IMR-90 (cell line): ENCODE results near the gene SLN. TPM values are rescaled to one million over a fixed set of nuclear protein-coding genes. Genes with fewer than 3 reads are reported as not detected.

Experiments
- ATAC-seq: fragments of 200-7000 bp; cut with Tn5 transposase; 2 replicates; pipeline ENCODE4 v1.9.1; 2020; ENCODE audit warnings: low read depth, mild to moderate bottlenecking, moderate library complexity
- BruUV-seq: library from RNA; stranded (reverse); fragments of 400-500 nt; replicated peaks from 2 replicates; lab custom pipeline; 2021; lab: Mats Ljungman, UMichigan
- CTCF ChIA-PET: fragments of 300-600 bp; formaldehyde crosslinking; extraction: SDS; loops from one replicate; lab custom pipeline; 2021; ENCODE audit warnings: antibody characterized with exemption; lab: Yijun Ruan, JAX
- POLR2A ChIA-PET: fragments of 300-600 bp; sonication (Branson Sonifier 250); formaldehyde crosslinking; loops from one replicate; lab custom pipeline; 2022; ENCODE audit warnings: antibody characterized with exemption; ENCODE audit not compliant: unreplicated experiment; lab: Charles Lee
- DNase-seq: peaks from one replicate; pipeline ENCODE4 v3.0.0; 2013
- H2AFZ ChIP-seq: replicated peaks from 2 replicates; pipeline ENCODE3; 2013; ENCODE audit warnings: low read length, mild to moderate bottlenecking; ENCODE audit not compliant: poor library complexity
- H2AK5ac ChIP-seq: 2 replicates; pipeline ENCODE4 v1.6.1; 2013; ENCODE audit warnings: low read depth, low read length, inconsistent platforms
- H2AK9ac ChIP-seq: replicated peaks from 2 replicates; pipeline ENCODE3; 2013; ENCODE audit warnings: mild to moderate bottlenecking, low read depth, low read length, moderate library complexity; ENCODE audit not compliant: poor library complexity
- H2BK120ac ChIP-seq: 2 replicates; pipeline ENCODE4 v1.6.1; 2013; ENCODE audit warnings: low read depth, low read length, inconsistent platforms
- H2BK15ac ChIP-seq: 3 replicates; pipeline ENCODE4 v1.6.1; 2013; ENCODE audit warnings: low read depth, low read length, inconsistent platforms
- H2BK20ac ChIP-seq: 2 replicates; pipeline ENCODE4 v1.6.1; 2013; ENCODE audit warnings: low read depth, mild to moderate bottlenecking, inconsistent platforms, low read length, moderate library complexity
- H2BK5ac ChIP-seq: 2 replicates; pipeline ENCODE4 v1.6.1; 2013; ENCODE audit warnings: mild to moderate bottlenecking, low read depth, low read length, inconsistent platforms; ENCODE audit not compliant: poor library complexity, severe bottlenecking
- H3K14ac ChIP-seq: replicated peaks from 2 replicates; pipeline ENCODE4 v1.6.1; 2013; ENCODE audit warnings: low read depth, low read length, inconsistent platforms
- H3K18ac ChIP-seq: 2 replicates; pipeline ENCODE4 v1.6.1; 2013; ENCODE audit warnings: low read depth, low read length, control low read depth
- H3K23ac ChIP-seq: 2 replicates; pipeline ENCODE4 v1.6.1; 2013; ENCODE audit warnings: low read depth, low read length, inconsistent platforms
- H3K27ac ChIP-seq: 2 replicates; pipeline ENCODE4 v1.5.1; 2013; ENCODE audit warnings: mild to moderate bottlenecking, control low read depth, low read length; ENCODE audit not compliant: insufficient read depth
- H3K27me3 ChIP-seq: 2 replicates; pipeline ENCODE4 v1.6.1; 2013; ENCODE audit warnings: low read length; ENCODE audit not compliant: control insufficient read depth, insufficient read depth
- H3K36me3 ChIP-seq: 2 replicates; pipeline ENCODE4 v1.6.1; 2013; ENCODE audit warnings: low read length, mixed read lengths; ENCODE audit not compliant: control insufficient read depth, insufficient read depth
- H3K4ac ChIP-seq: 2 replicates; pipeline ENCODE4 v1.6.1; 2013; ENCODE audit warnings: low read depth, low read length, inconsistent platforms
- H3K4me1 ChIP-seq: 2 replicates; pipeline ENCODE4 v1.6.1; 2013; ENCODE audit warnings: low read length, mixed read lengths; ENCODE audit not compliant: control insufficient read depth, insufficient read depth
- H3K4me2 ChIP-seq: 2 replicates; pipeline ENCODE4 v1.6.1; 2013; ENCODE audit warnings: low read depth, mild to moderate bottlenecking, control low read depth, low read length, moderate library complexity
- H3K4me3 ChIP-seq: 2 replicates; pipeline ENCODE4 v1.5.1; 2013; ENCODE audit warnings: low read depth, mild to moderate bottlenecking, control low read depth, low read length, moderate library complexity; ENCODE audit not compliant: insufficient read depth
- H3K56ac ChIP-seq: 2 replicates; pipeline ENCODE4 v1.6.1; 2013; ENCODE audit warnings: low read length, inconsistent platforms; ENCODE audit not compliant: insufficient read depth; ENCODE audit errors: extremely low read depth
- H3K79me1 ChIP-seq, 2 experiments: 2 replicates each; pipeline ENCODE4 v1.6.1; 2013; ENCODE audit warnings: low read length in 2 of 2, inconsistent platforms in 1 of 2, low read depth in 1 of 2
- H3K9ac ChIP-seq: 2 replicates; pipeline ENCODE4 v1.6.1; 2013; ENCODE audit warnings: low read depth, low read length, control low read depth
- H3K9me1 ChIP-seq: 2 replicates; pipeline ENCODE4 v1.6.1; 2013; ENCODE audit warnings: low read length, inconsistent platforms; ENCODE audit not compliant: insufficient read depth
- H3K9me3 ChIP-seq: 2 replicates; pipeline ENCODE4 v1.6.1; 2013; ENCODE audit warnings: low read length; ENCODE audit not compliant: control insufficient read depth, insufficient read depth
- H4K20me1 ChIP-seq: 2 replicates; pipeline ENCODE4 v1.6.1; 2013; ENCODE audit warnings: low read length, inconsistent platforms; ENCODE audit not compliant: insufficient read depth
- H4K5ac ChIP-seq: 2 replicates; pipeline ENCODE4 v1.6.1; 2013; ENCODE audit warnings: mild to moderate bottlenecking, low read depth, low read length, control low read depth
- H4K8ac ChIP-seq, 2 experiments: 2 replicates each; pipeline ENCODE4 v1.6.1; 2013; ENCODE audit warnings: low read depth in 2 of 2, low read length in 2 of 2, control low read depth in 1 of 2, inconsistent platforms in 1 of 2
- H4K91ac ChIP-seq: 2 replicates; pipeline ENCODE4 v1.6.1; 2013; ENCODE audit warnings: low read depth, low read length, inconsistent platforms; ENCODE audit not compliant: insufficient read depth
- MAZ ChIP-seq: IDR thresholded peaks from 2 replicates; pipeline ENCODE4 v1.6.1; 2012; ENCODE audit warnings: low read depth, mild to moderate bottlenecking, low read length, improper control_type of control experiment, moderate library complexity, borderline replicate concordance
- NFE2L2 ChIP-seq: fragments of 150-350 bp; IDR thresholded peaks from 2 replicates; pipeline ENCODE4 v1.6.1; 2016; ENCODE audit warnings: low read depth, mild to moderate bottlenecking, low read length
- WGBS, 2 experiments: methylation state at CpG; one replicate each; pipeline versions ENCODE4 v1.1.5 to v1.1.7; 2013; ENCODE audit warnings: missing lambda C conversion rate in 2 of 2; ENCODE audit not compliant: insufficient read length in 1 of 2; ENCODE audit errors: extremely low coverage in 2 of 2; 5-methylcytosine and 5-hydroxymethylcytosine counted together
- dilution Hi-C: fragments of 300-500 bp; cut with HindIII; formaldehyde crosslinking; loops from one replicate; pipeline ENCODE4 v1.14.3; 2018; ENCODE audit warnings: low sequenced_read_pairs; ENCODE audit not compliant: unreplicated experiment
- in situ Hi-C: fragments of 300-500 bp; cut with MboI; formaldehyde crosslinking; loops from 3 replicates; pipeline ENCODE4 v1.14.3; 2019; ENCODE audit warnings: low sequenced_read_pairs, inconsistent platforms, mixed read lengths
- intact Hi-C: fragments of 100-400 bp; cut with micrococcal nuclease; formaldehyde crosslinking; loops from 2 replicates; pipeline ENCODE4 v1.10.0; 2022
- polyA plus RNA-seq, 3 experiments: library from polyadenylated mRNA; depleted of rRNA; stranded (reverse); fragments of >200 nt; gene quantifications; 2 replicates each; pipeline ENCODE4 v1.2.3, GENCODE V29; 2012; ENCODE audit warnings: low replicate concordance in 1 of 3
- total RNA-seq: library from RNA; depleted of rRNA; stranded (reverse); fragments of >200 nt; gene quantifications from 2 replicates; pipeline ENCODE4 v1.2.3, GENCODE V29; 2012

The SLN gene
- total and polyA plus RNA-seq, 2 of the 4 experiments (the other 2 are of a cell fraction) = not detected

DNA sequence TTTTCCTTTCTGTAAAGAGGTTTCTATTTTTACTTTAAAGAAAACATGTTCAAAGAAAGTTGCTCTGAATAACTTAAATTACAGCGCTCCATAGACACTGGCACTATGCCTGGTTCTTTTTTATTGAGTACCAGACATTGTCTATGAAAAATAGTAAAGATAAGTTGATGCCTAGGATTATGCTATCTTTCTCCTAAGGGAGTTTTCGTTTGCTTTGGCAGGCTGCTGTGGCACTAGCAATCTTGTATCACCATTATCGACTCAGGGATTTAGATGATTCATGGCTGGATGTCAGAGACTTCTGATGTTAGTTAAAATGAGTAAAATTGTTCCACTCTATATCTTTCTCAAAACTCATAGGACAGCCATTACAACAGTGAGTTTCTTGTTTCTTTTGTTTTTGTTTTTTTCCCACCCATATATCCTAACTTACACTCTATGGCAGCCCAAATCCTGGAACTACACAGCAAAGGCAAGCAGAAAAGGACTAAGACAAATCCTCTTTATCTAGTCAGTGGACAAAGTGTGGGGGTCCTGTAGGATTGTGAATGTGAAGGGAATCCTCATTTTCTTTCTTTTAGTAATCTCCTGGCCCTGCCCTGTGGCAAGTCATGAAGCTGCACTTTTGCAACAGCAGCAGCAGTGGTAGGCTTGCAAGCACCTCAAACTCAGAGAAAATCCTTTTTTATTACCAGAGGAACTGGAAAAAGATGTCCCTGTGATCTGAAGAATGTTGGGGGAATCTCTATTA, 20.7 kb downstream of the SLN start:
- Histone ChIP-seq H4K5ac (peak overlapping the region; percentile 79; the same call in 1 of the 2 replicates), H2AK5ac (no peak overlapping the region), H3K27ac (no peak overlapping the region), H2BK20ac (peak overlapping the region; percentile 48; the same call in 1 of the 2 replicates), H4K91ac (no peak overlapping the region), H4K8ac (peak overlapping the region in 1 of 2 experiments; percentile 29; a peak in 2 of 4 replicates), H3K18ac (peak overlapping the region; percentile 97; the same call in 1 of the 2 replicates), H3K9ac (no peak overlapping the region; the same call in 1 of the 2 replicates), H3K79me1 (no peaks in the 10 kb centered on the region), H3K14ac (peak overlapping the region; percentile 26; the same call in 1 of the 2 replicates), H2BK15ac (0 out of 3 replicates have a peak overlapping the region, but pooled peaks have one; percentile 10), H3K4ac (no peak overlapping the region), H3K56ac (no peak overlapping the region), H3K36me3 (no peaks in the 10 kb centered on the region), H2AK9ac (no peak overlapping the region), H3K4me2 (peak overlapping the region; percentile 50; the same call in 1 of the 2 replicates), H3K9me1 (no peaks in the 10 kb centered on the region), H2AFZ (no peak overlapping the region), H3K4me1 (peaks cover 4% of the 10 kb centered on the region; the same call in 1 of the 2 replicates), H2BK120ac (peak overlapping the region; percentile 43), H2BK5ac (peak overlapping the region; percentile 51), H3K9me3 (no peaks in the 10 kb centered on the region), H3K4me3 (no peak overlapping the region), H4K20me1 (no peaks in the 10 kb centered on the region), H3K23ac (no peak overlapping the region; the same call in 1 of the 2 replicates), H3K27me3 (no peaks in the 10 kb centered on the region)
- no peak for TF ChIP-seq MAZ
- no peak for TF ChIP-seq NFE2L2
- no TSS peak for BruUV-seq
- DNase-seq = peak; percentile 36
- WGBS, 2 experiments = no CpG with 5 or more reads among the region's 3 CpGs
- CTCF ChIA-PET = interaction anchor here (1.4 kb wide), 1 partner anchor 142 kb away, joined by 4 read pairs; no protein-coding TSS in a partner anchor
- in situ Hi-C loops (loop anchor here (5.0 kb wide), 1 partner anchor 124 kb away; the partner anchor contains the start of gene ALKBH8), intact Hi-C loops (no loop called here), dilution Hi-C loops (no loop called here)
- peak; percentile 33 for ATAC-seq
- POLR2A ChIA-PET = no interaction called here
